GM21825 (cell line): ENCODE data around the gene C18orf63.
"Not testable (repeated sequence)": the region's sequence is repeated elsewhere in the genome, so short reads cannot be mapped to it uniquely, and the experiment has no call there.

Experiments used
- ATAC-seq: cut with Tn5 transposase; IDR thresholded peaks from one replicate; pipeline ENCODE4 v1.9.1; 2021; ENCODE audit warnings: mild to moderate bottlenecking, moderate library complexity; ENCODE audit not compliant: unreplicated experiment

The C18orf63 gene

DNA sequence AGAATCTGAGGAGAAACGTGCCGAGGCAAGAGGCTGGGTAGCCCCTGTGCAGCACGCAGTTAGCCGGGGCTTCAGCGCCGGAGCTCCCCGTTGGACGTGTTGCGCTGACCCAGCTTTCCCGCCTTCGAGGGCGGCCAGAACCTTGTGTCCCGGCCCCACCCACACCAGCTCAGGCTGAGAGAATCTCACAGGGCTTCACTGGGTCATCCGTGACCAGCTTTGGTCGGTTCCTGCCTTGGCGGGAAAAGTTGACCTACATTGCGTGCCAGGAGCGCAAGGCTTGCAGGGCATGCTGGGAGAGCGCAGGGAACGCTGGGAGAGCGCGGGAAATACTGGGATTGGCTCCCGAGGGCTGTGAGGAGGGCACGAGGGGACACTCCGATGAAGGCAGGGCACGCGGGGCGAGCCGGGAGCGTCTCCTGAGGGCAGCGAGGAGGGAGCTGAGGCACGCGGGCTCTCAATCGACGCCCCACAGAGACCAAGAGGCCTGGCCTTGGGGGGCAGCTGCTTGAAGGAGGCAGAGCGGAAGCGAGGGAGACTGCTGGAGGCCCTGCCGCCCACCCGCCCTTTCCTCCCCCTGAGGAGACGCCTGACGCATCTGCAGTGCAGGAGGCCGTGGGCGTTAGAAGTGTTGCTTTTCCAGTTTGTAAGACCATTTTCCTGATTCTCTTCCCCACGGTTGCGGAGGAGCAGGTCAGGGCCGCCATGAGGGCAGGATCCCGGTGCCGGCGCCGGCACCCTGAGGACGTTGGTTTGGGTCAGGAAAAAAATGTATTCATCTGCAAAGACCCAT lies at the start of gene C18orf63:
Gene C18orf63 (plus strand): TSS at position 376 of the 793 bp plus-strand sequence. CDS start 2,027 bp downstream, outside the sequence.
- ATAC-seq = no peak

- ATAC-seq = no peak
Measured at GRCh38 chr18:74266161-74266560, 49.5 kb upstream of the C18orf63 start.

DNA sequence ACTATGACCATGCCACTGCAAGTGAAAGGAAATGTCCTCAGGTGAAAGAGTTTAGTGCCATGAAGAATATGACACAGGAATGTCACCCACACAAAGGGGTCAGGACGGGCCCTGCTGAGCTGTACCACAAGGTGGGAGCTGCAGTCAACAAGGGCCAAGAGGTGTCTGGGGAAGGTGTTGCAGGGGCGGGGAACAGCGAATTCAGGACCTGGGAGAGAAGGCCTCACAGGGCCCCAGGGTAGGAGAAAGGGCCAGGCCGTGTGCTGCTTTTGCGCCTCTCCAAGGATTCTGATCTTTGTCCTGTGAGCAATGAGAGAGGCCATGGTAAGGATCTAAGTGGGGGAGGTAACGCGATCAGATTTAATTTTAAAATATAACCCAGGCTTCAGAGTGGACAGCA lies 47.5 kb upstream of the C18orf63 start:
- ATAC-seq = no peak

DNA sequence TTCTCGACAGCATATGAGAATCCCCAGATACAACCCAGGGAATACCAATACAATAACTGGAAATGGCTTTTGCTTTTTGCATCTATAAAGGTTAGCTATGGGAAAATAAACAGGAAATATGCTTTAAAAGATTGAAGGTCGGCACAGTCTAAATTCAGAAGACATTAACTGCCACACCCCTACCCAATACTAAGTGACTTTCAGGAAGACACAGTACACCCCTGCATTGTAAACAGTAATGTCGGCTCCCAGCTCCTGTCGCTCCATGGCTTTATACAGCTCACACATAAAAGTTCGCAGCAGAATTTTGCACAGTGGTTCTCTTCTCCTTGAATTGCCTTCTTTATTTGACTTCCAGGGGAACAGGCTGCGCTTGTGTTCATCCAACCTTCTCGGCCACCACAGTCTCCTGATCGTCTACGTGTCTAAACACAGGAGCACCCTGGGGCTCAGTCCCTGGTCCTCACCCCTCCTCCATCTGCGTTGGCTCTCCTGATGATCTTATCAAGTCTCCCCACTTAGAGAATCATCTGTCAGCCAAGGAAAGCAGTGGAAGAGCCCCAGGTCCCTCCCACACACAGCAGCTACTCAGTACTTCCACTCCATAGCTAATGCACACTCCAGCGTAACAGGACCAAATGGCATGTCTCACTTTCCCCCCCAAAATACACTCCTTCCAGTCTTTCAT lies 46.6 kb upstream of the C18orf63 start:
- no peak for ATAC-seq

GRCh38 chr18:74271635-74272034 lies 44.0 kb upstream of the C18orf63 start:
- no peak for ATAC-seq

DNA sequence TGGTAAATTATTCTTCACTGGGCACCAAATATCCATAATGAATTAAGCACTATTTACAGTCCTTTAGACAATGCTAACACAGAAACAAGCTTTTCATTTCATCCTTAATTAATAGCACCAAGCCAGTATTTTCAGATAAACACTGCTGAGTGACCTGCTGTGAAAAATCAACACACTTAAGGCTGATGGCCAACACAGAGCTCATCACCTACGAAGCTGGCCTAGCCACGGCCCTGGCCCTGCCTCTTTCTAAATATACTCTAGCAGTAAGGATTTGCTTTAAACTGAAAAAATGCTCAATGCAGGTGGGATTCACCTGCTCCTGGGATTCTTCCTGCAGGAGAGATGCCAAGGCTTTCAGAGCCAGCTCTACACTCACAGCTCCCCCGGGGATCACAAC lies 42.2 kb upstream of the C18orf63 start:
- ATAC-seq = no peak

GRCh38 chr18:74274700-74275099 lies 40.9 kb upstream of the C18orf63 start:
- ATAC-seq = no peak

- ATAC-seq = no peak
Measured at GRCh38 chr18:74275736-74276135, 39.9 kb upstream of the C18orf63 start.

GRCh38 chr18:74276609-74277008 lies 39.0 kb upstream of the C18orf63 start:
- no peak for ATAC-seq

DNA sequence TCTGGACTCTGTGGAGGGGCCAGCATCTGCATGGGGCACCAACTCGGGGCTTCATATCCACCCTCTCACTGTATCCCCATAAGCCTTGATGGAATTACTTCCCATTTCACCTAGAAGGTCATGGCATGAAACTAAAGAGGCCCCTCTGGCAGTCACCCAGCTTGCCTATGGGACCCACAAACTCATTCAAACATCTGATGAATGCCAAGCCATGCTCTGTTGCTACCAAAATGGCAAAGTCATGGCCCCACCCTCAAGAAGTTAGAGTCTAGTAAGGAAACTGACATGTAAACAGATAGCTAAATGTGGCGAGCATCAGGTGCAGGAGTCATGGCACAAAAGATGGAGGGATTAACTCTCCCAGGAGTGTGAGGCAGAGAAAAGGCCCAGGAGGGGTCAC lies 38.3 kb upstream of the C18orf63 start:
- ATAC-seq = no peak

GRCh38 chr18:74278058-74278457 lies 37.6 kb upstream of the C18orf63 start:
- ATAC-seq = no peak

DNA sequence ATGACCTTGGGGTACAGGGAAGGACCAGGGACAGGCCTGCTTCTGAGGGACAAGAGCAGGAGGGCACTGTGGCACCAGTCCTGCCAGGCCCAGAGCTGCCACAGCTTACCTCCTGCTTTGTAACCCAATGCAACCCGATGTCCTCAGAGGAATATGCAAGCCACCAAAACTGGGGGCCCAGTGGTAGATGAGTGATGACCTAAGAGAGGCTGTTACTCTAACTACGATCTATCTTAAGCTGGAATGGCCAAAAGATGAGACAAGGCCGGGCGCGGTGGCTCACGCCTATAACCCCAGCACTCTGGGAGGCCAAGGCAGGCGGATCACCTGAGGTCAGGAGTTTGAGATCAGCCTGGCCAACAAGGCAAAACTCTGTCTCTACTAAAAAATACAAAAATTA lies 36.7 kb upstream of the C18orf63 start:
- no peak for ATAC-seq

DNA sequence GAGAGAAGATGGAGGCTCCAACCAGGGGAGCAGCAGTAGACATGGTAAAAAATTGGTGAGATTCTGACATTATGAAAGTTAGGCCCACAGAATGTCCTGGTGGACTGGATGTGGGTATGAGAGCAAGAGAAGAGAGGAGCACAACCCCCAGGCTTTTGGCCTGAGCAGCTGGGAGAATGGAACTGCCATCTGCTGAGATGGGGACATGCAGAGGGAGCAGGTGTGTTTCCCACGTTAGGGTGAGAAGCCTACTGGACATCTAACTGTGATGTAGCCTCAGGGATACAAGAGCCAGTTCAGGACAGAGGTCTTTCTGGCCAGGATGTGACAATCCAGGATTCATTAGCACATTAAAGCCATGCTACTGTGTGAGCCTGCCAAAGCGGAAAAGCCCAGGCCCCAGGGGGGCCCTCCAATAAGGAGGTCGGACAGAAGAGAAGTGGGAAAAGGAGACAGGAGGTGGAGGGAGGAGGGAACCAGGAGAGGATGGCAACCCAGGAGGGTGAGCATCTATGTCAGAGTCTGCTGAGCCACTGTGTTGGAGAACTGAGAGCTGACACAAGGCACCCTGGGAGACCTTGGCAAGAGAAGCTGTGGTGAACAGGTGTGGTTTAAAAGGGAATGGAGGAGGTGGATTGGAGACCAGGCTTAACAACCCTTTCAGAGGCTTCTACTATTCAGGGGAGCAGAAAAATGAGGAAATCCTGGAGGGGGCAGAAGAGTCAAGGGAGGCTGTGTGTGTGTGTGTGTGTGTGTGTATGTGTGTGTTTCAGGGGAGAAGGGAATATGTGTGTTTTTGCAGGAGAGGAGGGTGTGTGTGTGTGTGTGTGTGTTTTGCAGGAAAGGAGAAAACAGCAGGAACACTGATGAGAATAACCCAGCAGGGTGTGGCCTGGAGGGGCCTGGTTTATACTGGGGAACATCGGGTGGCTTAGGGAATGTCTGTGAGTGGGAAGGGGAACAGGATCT lies 34.3 kb upstream of the C18orf63 start:
- ATAC-seq = no peak

DNA sequence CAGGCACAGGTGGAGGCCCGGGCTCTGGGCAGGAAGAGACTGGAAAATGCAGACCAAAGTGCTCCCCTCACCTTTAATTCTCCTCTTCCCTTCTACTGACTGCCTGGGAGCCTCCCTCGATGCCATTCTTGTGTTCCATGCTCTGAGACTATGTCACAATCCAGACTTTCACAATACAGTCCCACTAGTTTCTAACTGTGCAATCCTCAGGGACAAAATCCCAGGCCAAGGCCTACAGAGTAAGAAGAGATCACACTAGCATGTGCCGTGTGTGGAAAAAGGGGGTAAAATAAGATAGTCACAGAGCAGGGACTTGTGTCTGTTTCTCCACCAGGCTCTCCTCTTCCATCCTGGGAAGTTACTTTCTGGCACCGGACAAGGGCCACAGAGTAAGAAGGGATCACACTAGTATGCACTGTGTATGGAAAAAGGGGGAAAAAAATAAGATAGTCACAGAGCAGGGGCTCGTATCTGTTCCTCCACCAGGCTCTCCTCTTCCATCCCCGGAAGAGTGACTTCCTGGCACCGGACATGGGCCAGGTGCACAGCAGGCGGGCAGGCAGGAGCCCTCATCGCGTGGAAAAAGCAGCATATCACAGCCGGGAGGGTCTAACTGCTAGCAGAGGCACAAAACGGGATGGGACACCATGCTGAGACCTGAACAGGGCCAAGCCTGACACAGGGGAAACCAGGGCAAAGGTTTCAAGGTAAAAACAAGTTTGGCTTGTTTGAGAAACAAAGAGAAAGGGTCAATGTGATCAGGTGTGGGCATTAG lies 33.5 kb upstream of the C18orf63 start:
- ATAC-seq = peak; percentile 67

- ATAC-seq = no peak
Measured at GRCh38 chr18:74282755-74283554, 32.7 kb upstream of the C18orf63 start.

GRCh38 chr18:74283646-74284045 lies 32.0 kb upstream of the C18orf63 start:
- no peak for ATAC-seq

GRCh38 chr18:74284191-74284979 lies 31.3 kb upstream of the C18orf63 start:
- ATAC-seq = no peak

GRCh38 chr18:74284980-74285355 lies 30.7 kb upstream of the C18orf63 start:
- ATAC-seq = no peak

DNA sequence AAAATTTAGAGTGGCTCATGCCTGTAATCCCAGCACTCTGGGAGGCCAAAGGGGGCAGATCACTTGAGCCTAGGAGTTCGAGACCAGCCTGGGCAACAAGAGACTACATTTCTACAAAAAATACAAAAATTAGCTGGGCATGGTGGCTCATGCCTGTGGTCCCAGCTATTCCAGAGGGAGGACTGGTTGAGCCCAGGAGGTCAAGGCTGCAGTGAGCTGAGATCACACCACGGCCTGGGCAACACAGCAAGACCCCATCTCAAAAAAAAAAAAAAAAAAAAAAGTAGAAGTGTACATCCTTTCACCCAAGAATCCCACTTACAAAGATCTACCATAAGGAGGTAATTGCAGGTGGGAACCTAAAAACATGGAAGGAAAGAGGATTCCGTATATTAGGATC lies 30.1 kb upstream of the C18orf63 start:
- ATAC-seq = not testable (repeated sequence)
